ENCODE measurements around the gene USP49.
A peak's percentile ranks its signal among the peaks of the same experiment; 100 is the strongest.

USP49 gene

DNA sequence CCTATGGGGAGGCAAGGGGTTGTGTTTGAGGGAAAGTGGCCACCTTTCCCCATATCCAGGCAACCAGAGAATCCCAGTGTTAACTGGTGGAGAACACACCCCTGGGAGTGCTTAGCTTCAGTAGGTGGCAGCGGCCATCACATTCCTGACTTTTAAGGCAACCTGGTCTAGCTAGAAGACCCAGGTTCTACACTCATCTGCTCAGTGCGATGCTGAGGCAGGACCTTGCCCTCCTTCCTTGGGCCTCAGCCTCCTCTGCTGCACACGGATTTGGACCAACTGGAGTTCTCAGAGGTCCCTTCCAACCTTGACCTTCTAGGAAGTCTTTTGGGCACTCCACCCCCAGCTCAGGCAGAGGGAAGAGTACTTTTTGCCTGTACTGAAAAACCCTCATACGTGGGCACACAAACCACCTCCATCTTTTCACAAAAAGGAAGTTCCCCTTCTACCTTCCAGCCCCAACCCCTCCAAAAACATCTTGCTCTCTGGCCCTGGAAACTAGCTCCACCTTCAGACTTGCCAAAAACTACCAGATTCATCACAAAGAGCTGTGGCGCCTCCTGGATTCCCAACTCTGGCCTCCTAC, 43.5 kb upstream of the USP49 start:
- Histone ChIP-seq H3K36me3 (ENCODE audit: control insufficient read depth in 2 of 2, insufficient read depth in 2 of 2, low read length in 2 of 2) (peaks cover 12 to 31% of the 10 kb centered on the region in 2 donors), H3K4me1 (ENCODE audit: control insufficient read depth in 2 of 2, insufficient read depth in 2 of 2, low read length in 2 of 2) (peaks cover 31 to 38% of the 10 kb centered on the region in 2 donors), H3K4me3 (ENCODE audit: low read length in 2 of 2) (peak overlapping the region in 1 of 2 donors; percentile 93), H3K9ac (ENCODE audit: low read depth in 1 of 2, low read length in 2 of 2) (no peak overlapping the region), H3K27ac (ENCODE audit: low read depth in 2 of 2, low read length in 2 of 2) (peak overlapping the region in 1 of 2 donors; percentile 86), H3K27me3 (ENCODE audit: control insufficient read depth in 2 of 2, insufficient read depth in 2 of 2, low read length in 2 of 2) (no peaks in the 10 kb centered on the region), H3K9me3 (ENCODE audit: control insufficient read depth in 2 of 2, low read length in 2 of 2) (no peaks in the 10 kb centered on the region)

DNA sequence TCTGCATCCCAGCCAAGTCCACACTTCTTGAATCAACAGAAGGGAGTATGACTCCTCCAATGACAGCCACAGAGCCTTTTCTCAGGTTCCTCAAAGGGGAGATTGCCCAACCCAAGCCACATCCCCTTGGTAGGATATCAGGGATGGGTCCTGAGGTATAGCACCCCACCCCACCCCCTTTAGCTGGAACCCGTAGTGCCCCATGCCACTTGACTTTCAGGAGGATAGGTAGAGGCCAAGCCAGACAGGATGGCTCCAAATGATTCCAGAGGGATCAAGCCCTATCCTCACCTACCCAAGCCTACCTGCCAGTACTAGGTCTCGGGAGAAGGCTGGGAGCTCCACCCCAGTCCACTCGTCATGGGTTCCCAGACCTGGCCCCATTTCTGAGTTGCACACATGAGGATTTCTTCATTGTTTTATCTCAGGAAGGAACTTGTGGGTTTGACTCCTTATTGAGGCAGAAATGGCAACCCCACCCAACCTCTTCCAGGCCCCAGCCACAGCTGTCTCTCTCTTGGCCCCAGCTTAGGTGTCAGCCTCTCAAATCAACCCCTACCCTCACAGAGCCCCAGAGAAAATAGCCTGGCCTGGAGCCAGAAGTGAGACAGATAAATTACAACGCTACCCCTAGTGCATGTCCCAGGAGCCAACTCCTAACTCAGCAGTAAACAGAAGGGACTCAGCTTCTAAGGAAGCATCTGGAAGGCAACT, 42.8 kb upstream of the USP49 start:
- no peaks in the 10 kb centered on the region for H3K27me3 ChIP-seq (ENCODE audit: control insufficient read depth in 2 of 2, insufficient read depth in 2 of 2, low read length in 2 of 2)
- H3K4me3 ChIP-seq (ENCODE audit: low read length in 2 of 2) = peak overlapping the region in 1 of 2 donors; percentile 41
- H3K4me1 ChIP-seq (ENCODE audit: control insufficient read depth in 2 of 2, insufficient read depth in 2 of 2, low read length in 2 of 2) = peaks cover 31 to 38% of the 10 kb centered on the region in 2 donors
- H3K27ac ChIP-seq (ENCODE audit: low read depth in 2 of 2, low read length in 2 of 2) = peak overlapping the region in 1 of 2 donors; percentile 86
- no peaks in the 10 kb centered on the region for H3K9me3 ChIP-seq (ENCODE audit: control insufficient read depth in 2 of 2, low read length in 2 of 2)
- H3K36me3 ChIP-seq (ENCODE audit: control insufficient read depth in 2 of 2, insufficient read depth in 2 of 2, low read length in 2 of 2) = peaks cover 13 to 34% of the 10 kb centered on the region in 2 donors
- H3K9ac ChIP-seq (ENCODE audit: low read depth in 1 of 2, low read length in 2 of 2) = no peak overlapping the region

DNA sequence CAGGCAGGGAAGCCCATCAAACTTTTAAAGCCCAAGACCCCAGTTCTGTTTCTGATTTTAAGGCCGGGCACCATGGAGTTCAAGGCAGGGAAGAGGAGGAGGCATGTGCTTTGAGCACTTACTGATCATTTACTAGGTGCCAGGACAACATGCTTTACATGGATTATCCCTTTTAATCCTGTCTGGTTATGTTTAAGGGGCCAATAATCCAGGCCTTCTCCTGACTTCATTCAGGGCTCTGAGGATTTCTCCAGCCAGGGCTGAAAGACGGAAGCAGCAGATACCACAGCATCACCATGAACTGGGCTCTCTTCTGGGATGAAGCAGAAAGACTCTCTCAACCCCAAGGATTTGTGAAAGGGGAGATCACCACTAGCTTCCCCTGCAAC, 42.3 kb upstream of the USP49 start:
- Histone ChIP-seq H3K4me3 (ENCODE audit: low read length in 2 of 2) (no peak overlapping the region), H3K4me1 (ENCODE audit: control insufficient read depth in 2 of 2, insufficient read depth in 2 of 2, low read length in 2 of 2) (peaks cover 29 to 38% of the 10 kb centered on the region in 2 donors), H3K9me3 (ENCODE audit: control insufficient read depth in 2 of 2, low read length in 2 of 2) (no peaks in the 10 kb centered on the region), H3K9ac (ENCODE audit: low read depth in 1 of 2, low read length in 2 of 2) (no peak overlapping the region), H3K27me3 (ENCODE audit: control insufficient read depth in 2 of 2, insufficient read depth in 2 of 2, low read length in 2 of 2) (no peaks in the 10 kb centered on the region), H3K27ac (ENCODE audit: low read depth in 2 of 2, low read length in 2 of 2) (no peak overlapping the region), H3K36me3 (ENCODE audit: control insufficient read depth in 2 of 2, insufficient read depth in 2 of 2, low read length in 2 of 2) (peaks cover 18 to 40% of the 10 kb centered on the region in 2 donors)

DNA sequence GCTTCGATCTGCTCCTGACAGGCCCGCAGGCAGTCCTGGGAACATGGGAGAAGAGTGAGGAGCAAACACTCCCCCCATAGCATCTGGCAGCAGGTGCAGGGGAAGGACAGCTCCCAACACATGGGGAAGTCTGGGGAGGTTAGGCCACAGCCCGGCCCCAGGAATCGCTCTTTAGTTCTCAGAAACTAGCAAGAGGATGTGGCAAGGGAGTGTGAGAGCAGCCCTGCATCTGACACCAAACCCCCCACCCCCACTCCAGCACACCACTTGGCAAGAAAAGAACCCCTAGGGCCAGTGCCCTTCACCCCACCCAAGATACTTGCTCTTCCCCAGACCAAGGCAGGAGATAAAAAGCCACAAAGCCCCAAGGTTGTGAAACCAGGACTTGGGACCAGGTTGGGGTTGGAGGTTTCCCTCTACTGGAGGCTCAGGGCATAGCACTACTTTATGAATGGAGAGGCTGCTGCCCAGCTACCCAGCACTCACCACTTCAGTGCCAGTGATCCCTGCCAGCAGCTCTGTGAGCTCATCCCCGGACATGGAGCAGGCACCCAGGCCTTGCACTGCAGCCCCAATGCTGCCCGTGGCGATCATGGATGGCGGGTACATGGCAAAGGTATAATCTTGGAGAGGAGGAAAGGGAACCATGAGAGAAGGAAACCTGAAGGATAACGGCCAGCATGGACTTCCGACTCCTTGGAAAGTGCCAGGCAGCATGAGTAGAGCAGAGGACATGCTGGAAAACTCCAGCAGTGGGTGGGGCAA, 41.1 kb upstream of the USP49 start:
- Histone ChIP-seq H3K4me1 (ENCODE audit: control insufficient read depth in 2 of 2, insufficient read depth in 2 of 2, low read length in 2 of 2) (peaks cover 23 to 36% of the 10 kb centered on the region in 2 donors), H3K27me3 (ENCODE audit: control insufficient read depth in 2 of 2, insufficient read depth in 2 of 2, low read length in 2 of 2) (no peaks in the 10 kb centered on the region), H3K36me3 (ENCODE audit: control insufficient read depth in 2 of 2, insufficient read depth in 2 of 2, low read length in 2 of 2) (peaks cover 30 to 51% of the 10 kb centered on the region in 2 donors), H3K9ac (ENCODE audit: low read depth in 1 of 2, low read length in 2 of 2) (no peak overlapping the region), H3K4me3 (ENCODE audit: low read length in 2 of 2) (no peak overlapping the region), H3K9me3 (ENCODE audit: control insufficient read depth in 2 of 2, low read length in 2 of 2) (no peaks in the 10 kb centered on the region), H3K27ac (ENCODE audit: low read depth in 2 of 2, low read length in 2 of 2) (peak overlapping the region in 1 of 2 donors; percentile 48)

DNA sequence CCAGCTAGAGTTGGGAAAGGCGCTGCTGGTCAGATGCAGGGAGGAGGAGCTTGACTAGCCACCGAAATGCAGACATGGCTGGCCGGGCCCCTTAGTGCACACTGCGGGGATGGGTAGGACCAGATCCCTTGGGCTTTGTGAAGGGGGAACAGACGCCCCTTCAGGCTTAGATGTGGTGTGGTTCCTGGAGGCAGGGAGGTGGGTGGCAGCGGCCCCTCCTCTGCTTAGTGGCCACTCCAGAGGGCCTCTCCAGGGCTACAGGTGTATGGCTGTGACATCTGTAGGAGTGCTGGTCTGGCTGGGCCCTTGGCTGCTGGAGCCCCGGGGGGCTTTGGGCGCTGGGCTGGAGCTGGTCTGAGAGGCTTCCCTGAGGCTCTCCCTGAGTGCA, 40.5 kb upstream of the USP49 start:
- Histone ChIP-seq H3K27me3 (ENCODE audit: control insufficient read depth in 2 of 2, insufficient read depth in 2 of 2, low read length in 2 of 2) (no peaks in the 10 kb centered on the region), H3K4me3 (ENCODE audit: low read length in 2 of 2) (no peak overlapping the region), H3K36me3 (ENCODE audit: control insufficient read depth in 2 of 2, insufficient read depth in 2 of 2, low read length in 2 of 2) (peaks cover 34 to 56% of the 10 kb centered on the region in 2 donors), H3K9ac (ENCODE audit: low read depth in 1 of 2, low read length in 2 of 2) (no peak overlapping the region), H3K27ac (ENCODE audit: low read depth in 2 of 2, low read length in 2 of 2) (peak overlapping the region in 1 of 2 donors; percentile 48), H3K9me3 (ENCODE audit: control insufficient read depth in 2 of 2, low read length in 2 of 2) (no peaks in the 10 kb centered on the region), H3K4me1 (ENCODE audit: control insufficient read depth in 2 of 2, insufficient read depth in 2 of 2, low read length in 2 of 2) (peaks cover 23 to 36% of the 10 kb centered on the region in 2 donors)

DNA sequence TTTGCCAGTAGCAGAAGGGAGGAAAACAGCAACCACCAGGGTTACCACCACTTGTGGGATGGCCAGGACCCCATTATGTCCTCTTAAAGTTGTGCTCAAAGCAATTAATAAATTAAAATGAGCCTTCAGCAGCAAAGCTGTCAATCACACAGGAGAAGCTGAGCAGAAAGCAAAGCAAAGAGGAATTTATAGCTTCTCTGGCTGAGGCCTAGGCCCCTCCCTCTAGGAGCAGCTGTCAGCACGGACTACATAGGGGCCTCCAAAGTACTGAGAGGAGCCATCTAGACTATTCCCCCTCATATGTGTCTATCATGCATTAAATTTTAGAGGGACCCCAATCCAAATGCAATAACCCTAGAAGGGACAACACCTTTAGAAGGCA, 40.0 kb upstream of the USP49 start:
- Histone ChIP-seq H3K9me3 (ENCODE audit: control insufficient read depth in 2 of 2, low read length in 2 of 2) (no peaks in the 10 kb centered on the region), H3K4me1 (ENCODE audit: control insufficient read depth in 2 of 2, insufficient read depth in 2 of 2, low read length in 2 of 2) (peaks cover 19 to 33% of the 10 kb centered on the region in 2 donors), H3K4me3 (ENCODE audit: low read length in 2 of 2) (no peak overlapping the region), H3K27me3 (ENCODE audit: control insufficient read depth in 2 of 2, insufficient read depth in 2 of 2, low read length in 2 of 2) (no peaks in the 10 kb centered on the region), H3K27ac (ENCODE audit: low read depth in 2 of 2, low read length in 2 of 2) (no peak overlapping the region), H3K36me3 (ENCODE audit: control insufficient read depth in 2 of 2, insufficient read depth in 2 of 2, low read length in 2 of 2) (peaks cover 39 to 61% of the 10 kb centered on the region in 2 donors), H3K9ac (ENCODE audit: low read depth in 1 of 2, low read length in 2 of 2) (no peak overlapping the region)

DNA sequence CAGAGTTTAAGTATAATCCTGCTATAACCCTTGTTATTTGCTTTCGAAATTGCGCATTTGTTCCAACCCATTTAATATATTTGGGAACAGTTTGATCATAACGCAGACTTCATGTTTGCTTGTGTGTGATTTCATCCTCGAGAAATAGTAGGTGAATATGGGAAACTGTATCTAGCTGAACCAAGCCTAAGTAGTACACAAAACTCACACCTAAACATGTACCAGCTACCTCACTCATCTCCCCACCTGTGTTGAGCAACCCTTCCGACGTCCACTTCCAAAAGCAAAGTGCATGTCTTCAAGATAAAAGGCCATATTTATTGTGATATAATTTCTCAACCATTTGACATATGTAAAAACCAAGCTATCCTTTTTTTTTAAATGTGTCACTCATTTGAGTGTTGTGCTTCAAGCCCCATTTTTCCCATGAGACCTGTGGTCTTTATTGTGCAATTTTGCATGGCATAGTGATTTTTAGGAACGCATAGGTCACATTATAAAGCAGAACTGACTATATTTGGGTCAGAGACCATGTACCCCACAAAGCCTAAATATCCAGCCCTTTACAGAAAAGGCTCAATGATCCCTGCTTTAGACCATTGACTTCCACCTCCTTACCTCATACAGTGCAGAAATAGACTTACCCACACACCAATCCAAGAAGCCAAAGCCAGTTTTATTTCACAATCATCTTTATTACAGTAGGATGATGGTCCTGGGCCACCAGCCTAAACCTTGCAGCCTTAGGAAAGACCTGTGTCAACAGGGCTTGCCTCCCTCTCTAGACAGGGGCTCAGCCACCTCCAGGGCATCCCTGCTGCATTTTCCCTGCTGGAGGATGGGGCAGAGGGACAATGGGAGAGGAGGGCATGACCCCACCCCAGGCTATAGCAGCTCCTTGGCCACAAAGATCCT, 39.4 kb upstream of the USP49 start:
- peaks cover 12 to 26% of the 10 kb centered on the region in 2 donors for H3K4me1 ChIP-seq (ENCODE audit: control insufficient read depth in 2 of 2, insufficient read depth in 2 of 2, low read length in 2 of 2)
- H3K27ac ChIP-seq (ENCODE audit: low read depth in 2 of 2, low read length in 2 of 2) = no peak overlapping the region
- H3K9ac ChIP-seq (ENCODE audit: low read depth in 1 of 2, low read length in 2 of 2) = no peak overlapping the region
- no peak overlapping the region for H3K4me3 ChIP-seq (ENCODE audit: low read length in 2 of 2)
- peaks cover 46 to 67% of the 10 kb centered on the region in 2 donors for H3K36me3 ChIP-seq (ENCODE audit: control insufficient read depth in 2 of 2, insufficient read depth in 2 of 2, low read length in 2 of 2)
- H3K27me3 ChIP-seq (ENCODE audit: control insufficient read depth in 2 of 2, insufficient read depth in 2 of 2, low read length in 2 of 2) = no peaks in the 10 kb centered on the region
- H3K9me3 ChIP-seq (ENCODE audit: control insufficient read depth in 2 of 2, low read length in 2 of 2) = no peaks in the 10 kb centered on the region

DNA sequence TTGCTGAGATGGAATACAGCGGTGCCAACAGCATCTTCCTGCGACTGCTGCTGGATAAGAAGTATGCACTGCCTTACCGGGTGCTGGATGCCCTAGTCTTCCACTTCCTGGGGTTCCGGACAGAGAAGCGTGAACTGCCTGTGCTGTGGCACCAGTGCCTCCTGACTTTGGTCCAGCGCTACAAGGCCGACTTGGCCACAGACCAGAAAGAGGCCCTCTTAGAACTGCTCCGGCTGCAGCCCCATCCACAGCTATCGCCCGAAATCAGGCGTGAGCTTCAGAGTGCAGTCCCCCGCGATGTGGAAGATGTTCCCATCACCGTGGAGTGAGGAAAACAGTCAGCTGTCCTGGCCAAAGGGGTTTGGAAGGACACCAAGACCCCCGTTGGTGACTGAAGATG, 37.2 kb upstream of the USP49 start:
- peaks cover 55 to 86% of the 10 kb centered on the region in 2 donors for H3K36me3 ChIP-seq (ENCODE audit: control insufficient read depth in 2 of 2, insufficient read depth in 2 of 2, low read length in 2 of 2)
- no peak overlapping the region for H3K4me3 ChIP-seq (ENCODE audit: low read length in 2 of 2)
- H3K9ac ChIP-seq (ENCODE audit: low read depth in 1 of 2, low read length in 2 of 2) = no peak overlapping the region
- H3K27me3 ChIP-seq (ENCODE audit: control insufficient read depth in 2 of 2, insufficient read depth in 2 of 2, low read length in 2 of 2) = no peaks in the 10 kb centered on the region
- H3K9me3 ChIP-seq (ENCODE audit: control insufficient read depth in 2 of 2, low read length in 2 of 2) = no peaks in the 10 kb centered on the region
- H3K27ac ChIP-seq (ENCODE audit: low read depth in 2 of 2, low read length in 2 of 2) = no peak overlapping the region
- H3K4me1 ChIP-seq (ENCODE audit: control insufficient read depth in 2 of 2, insufficient read depth in 2 of 2, low read length in 2 of 2) = peaks cover 3 to 14% of the 10 kb centered on the region in 2 donors

DNA sequence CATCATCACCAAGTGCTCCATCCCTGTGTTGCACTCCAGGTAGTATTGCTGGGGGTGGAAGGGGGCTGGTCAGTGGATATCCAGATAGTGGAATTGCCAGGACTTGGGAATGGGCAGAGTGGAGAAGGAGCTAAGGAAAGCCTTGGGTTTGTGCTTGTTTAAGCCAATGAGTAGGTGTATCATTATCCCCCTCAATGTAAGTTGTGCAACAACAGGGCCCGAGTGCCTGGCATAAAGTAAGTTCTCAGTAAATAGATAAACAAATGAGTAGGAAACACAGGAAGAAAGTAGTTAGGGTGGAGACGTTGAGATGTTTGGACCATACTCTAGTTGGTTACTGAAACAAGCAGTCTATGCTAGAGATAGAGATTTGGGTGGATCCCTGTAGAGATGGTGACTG, 36.6 kb upstream of the USP49 start:
- no peak overlapping the region for H3K4me3 ChIP-seq (ENCODE audit: low read length in 2 of 2)
- peaks cover 55 to 85% of the 10 kb centered on the region in 2 donors for H3K36me3 ChIP-seq (ENCODE audit: control insufficient read depth in 2 of 2, insufficient read depth in 2 of 2, low read length in 2 of 2)
- no peaks in the 10 kb centered on the region for H3K27me3 ChIP-seq (ENCODE audit: control insufficient read depth in 2 of 2, insufficient read depth in 2 of 2, low read length in 2 of 2)
- H3K9ac ChIP-seq (ENCODE audit: low read depth in 1 of 2, low read length in 2 of 2) = no peak overlapping the region
- peaks cover 3 to 12% of the 10 kb centered on the region in 2 donors for H3K4me1 ChIP-seq (ENCODE audit: control insufficient read depth in 2 of 2, insufficient read depth in 2 of 2, low read length in 2 of 2)
- H3K9me3 ChIP-seq (ENCODE audit: control insufficient read depth in 2 of 2, low read length in 2 of 2) = no peaks in the 10 kb centered on the region
- no peak overlapping the region for H3K27ac ChIP-seq (ENCODE audit: low read depth in 2 of 2, low read length in 2 of 2)

Measured in mucosa of rectum (tissue), 2 donors.